ENCODE results near the gene HTR3E.

Gene HTR3E

DNA sequence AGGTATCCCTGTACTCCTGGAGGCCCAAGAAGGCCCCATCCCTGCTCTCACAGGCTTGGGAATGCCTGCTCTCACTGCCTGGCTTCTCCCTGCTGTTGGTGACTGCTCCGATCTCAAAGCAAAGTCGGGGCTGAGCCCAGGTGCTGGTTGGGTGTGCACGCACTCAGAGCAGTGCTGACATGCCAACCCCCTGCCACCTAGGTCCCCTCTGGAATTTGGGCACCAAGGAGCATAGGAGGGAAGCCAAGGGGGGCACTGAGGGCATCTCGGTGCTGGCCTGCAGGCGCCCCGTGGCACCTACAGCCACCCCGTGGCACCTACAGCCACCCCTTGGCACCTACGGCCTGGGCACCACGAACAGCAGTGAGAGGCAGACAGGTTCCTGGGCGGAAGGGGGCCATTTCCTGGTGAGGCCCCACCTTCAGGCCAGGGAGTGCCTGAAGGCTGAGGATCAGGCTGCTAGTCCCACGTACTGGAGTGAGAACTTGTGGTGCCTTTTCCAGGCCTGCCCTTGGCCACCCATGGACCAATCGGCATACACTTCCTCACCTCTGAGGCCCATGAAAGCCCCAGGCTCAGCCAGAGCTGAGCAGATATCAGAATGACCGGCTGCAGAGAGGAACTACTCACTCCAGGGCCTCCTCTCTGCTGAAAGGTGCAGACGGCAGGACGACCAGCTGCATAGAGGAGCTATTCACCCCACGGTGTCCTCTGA lies 15.6 kb upstream of the HTR3E start:
- no peak overlapping the region for H3K4me3 ChIP-seq (ENCODE audit: low read length)

GRCh38 chr3:184082034-184082433 lies 14.8 kb upstream of the HTR3E start:
- TF ChIP-seq, protein P1, sequence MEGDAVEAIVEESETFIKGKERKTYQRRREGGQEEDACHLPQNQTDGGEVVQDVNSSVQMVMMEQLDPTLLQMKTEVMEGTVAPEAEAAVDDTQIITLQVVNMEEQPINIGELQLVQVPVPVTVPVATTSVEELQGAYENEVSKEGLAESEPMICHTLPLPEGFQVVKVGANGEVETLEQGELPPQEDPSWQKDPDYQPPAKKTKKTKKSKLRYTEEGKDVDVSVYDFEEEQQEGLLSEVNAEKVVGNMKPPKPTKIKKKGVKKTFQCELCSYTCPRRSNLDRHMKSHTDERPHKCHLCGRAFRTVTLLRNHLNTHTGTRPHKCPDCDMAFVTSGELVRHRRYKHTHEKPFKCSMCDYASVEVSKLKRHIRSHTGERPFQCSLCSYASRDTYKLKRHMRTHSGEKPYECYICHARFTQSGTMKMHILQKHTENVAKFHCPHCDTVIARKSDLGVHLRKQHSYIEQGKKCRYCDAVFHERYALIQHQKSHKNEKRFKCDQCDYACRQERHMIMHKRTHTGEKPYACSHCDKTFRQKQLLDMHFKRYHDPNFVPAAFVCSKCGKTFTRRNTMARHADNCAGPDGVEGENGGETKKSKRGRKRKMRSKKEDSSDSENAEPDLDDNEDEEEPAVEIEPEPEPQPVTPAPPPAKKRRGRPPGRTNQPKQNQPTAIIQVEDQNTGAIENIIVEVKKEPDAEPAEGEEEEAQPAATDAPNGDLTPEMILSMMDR (conservative IDR thresholded peaks at IDR 0.05; ENCODE audit: low read depth, low read length): no peak
- no peak for DNase-seq (ENCODE audit: low read depth)
- H3K4me3 ChIP-seq (ENCODE audit: low read length): no peak overlapping the region

More for the DNA sequence above, 15.6 kb upstream of the HTR3E start:
- TF ChIP-seq, protein P1 (conservative IDR thresholded peaks at IDR 0.05; ENCODE audit: low read depth, low read length): no peak
- DNase-seq (ENCODE audit: low read depth): no peak

DNA sequence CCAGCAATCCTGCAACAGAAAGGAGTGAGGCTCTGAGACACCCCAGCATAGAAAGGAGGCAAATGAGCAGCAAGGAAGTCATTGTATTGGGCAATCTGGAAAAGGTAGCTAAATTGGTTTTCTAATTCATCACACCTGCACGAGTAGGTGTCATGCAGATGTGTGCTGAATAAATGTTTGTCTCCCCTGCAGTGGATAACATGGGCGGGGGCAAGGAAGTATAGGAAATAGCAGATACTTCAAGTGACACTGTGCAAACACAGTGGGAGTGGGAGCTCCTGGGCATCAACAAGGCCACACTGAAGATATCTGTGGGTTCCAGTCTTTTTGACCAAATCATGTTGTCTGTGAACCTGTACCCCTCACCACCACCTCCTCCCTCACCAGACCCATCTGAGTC lies 14.4 kb upstream of the HTR3E start:
- DNase-seq (ENCODE audit: low read depth): no peak
- TF ChIP-seq, protein P1 (conservative IDR thresholded peaks at IDR 0.05; ENCODE audit: low read depth, low read length): no peak

GRCh38 chr3:184085389-184085852 lies 11.4 kb upstream of the HTR3E start:
- no peak overlapping the region for H3K4me3 ChIP-seq (ENCODE audit: low read length)
- peak; percentile 34 for DNase-seq (ENCODE audit: low read depth)
- TF ChIP-seq, protein P1 (conservative IDR thresholded peaks at IDR 0.05; ENCODE audit: low read depth, low read length): no peak

More for the DNA sequence above, 14.4 kb upstream of the HTR3E start:
- no peak overlapping the region for H3K4me3 ChIP-seq (ENCODE audit: low read length)

- DNase-seq (ENCODE audit: low read depth): no peak
- no peak overlapping the region for H3K4me3 ChIP-seq (ENCODE audit: low read length)
- TF ChIP-seq, protein P1 (conservative IDR thresholded peaks at IDR 0.05; ENCODE audit: low read depth, low read length): no peak
Observed at GRCh38 chr3:184092199-184092598, 4.7 kb upstream of the HTR3E start.

DNA sequence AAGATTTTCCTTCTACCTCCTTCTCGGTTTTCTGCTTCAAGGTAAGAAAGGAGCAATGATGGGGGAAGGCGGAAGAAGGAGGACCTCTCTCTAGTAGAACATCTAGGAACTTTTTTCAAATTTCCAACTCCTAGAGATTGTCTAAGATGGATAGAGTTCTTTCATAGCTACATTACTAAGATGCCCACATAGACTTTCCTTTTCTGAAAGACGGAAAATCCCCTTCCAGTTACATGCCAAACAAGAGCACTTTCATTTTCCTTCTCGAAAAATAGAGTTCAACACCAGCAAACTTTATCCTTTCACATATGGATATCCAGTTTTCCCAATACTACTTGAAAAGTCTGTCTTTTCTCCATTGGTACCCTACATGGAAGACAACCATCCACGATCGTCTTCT lies 692 bp downstream of the HTR3E start:
- TF ChIP-seq, protein P1 (conservative IDR thresholded peaks at IDR 0.05; ENCODE audit: low read depth, low read length): no peak
- H3K4me3 ChIP-seq (ENCODE audit: low read length): no peak overlapping the region
- no peak for DNase-seq (ENCODE audit: low read depth)
